Measurements from ENCODE around the gene KAT2B. TPM values are rescaled to one million over a fixed set of nuclear protein-coding genes. Genes with fewer than 3 reads are reported as not detected.

KAT2B gene
- total and polyA plus RNA-seq, 2 donors (not counting 1 experiment from before 2014, with no cell fraction given) = 21.7 to 57.5 TPM

DNA sequence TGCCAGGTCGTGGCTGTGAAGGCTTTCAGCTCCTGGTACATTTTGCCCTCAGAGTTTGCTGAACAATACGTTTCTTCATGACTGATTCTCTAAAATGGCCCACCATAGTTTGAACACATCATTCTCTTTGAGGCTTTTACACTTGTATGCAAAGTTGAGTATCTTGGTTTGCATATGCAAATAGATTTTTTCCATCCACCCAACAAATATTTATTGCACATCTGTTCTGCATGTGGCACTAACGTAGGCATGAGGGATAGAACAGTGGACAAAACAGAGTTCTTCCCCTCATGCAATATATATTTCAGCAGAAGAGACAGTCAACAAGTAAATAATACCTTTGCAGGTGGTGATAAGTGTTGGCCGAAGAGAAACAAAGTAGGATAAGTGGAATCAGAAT, 55.2 kb downstream of the KAT2B start:
- Histone ChIP-seq H3K36me3 (replicated peaks in 1 of 2; ENCODE audit: control extremely low read depth in 1 of 2, control insufficient read depth in 1 of 2, extremely low read depth in 1 of 2, insufficient read depth in 2 of 2, low read length in 1 of 2) (peaks cover 22 to 69% of the 10 kb centered on the region in 2 experiments), H3K9me3 (ENCODE audit: control extremely low read depth in 1 of 3, control insufficient read depth in 2 of 3, insufficient read depth in 1 of 3, low read length in 2 of 3) (peaks cover under 1 to 2% (median 1%) of the 10 kb centered on the region in 3 donors), H3K9ac (ENCODE audit: low read length) (no peak overlapping the region), H3K27me3 (replicated peaks in 1 of 4; ENCODE audit: control extremely low read depth in 1 of 4, control insufficient read depth in 3 of 4, insufficient read depth in 4 of 4, low read length in 3 of 4) (no peaks in the 10 kb centered on the region), H3K4me2 (replicated peaks; ENCODE audit: low read depth, low read length, poor library complexity, severe bottlenecking) (no peak overlapping the region), H3K27ac (ENCODE audit: low read length in 2 of 2) (no peak overlapping the region), H3K4me3 (ENCODE audit: control extremely low read depth in 1 of 5, extremely low read depth in 1 of 5, insufficient read depth in 1 of 5, low read depth in 2 of 5, low read length in 4 of 5) (no peak overlapping the region), H3K79me2 (ENCODE audit: control insufficient read depth, insufficient read depth, low read length) (peaks cover 16% of the 10 kb centered on the region), H4K20me1 (ENCODE audit: control insufficient read depth, insufficient read depth, low read length, poor library complexity, severe bottlenecking) (peaks cover 10% of the 10 kb centered on the region), H2AFZ (ENCODE audit: insufficient read depth, low read depth, low read length, poor library complexity, severe bottlenecking) (no peak overlapping the region), H3K4me1 (ENCODE audit: control insufficient read depth in 2 of 2, insufficient read depth in 2 of 2, low read length in 2 of 2) (no peaks in the 10 kb centered on the region)
- Mint-ChIP-seq H3K27ac (no peak overlapping the region), H3K9me3 (ENCODE audit: insufficient read depth) (no peaks in the 10 kb centered on the region), H3K4me1 (peaks cover 5% of the 10 kb centered on the region), H3K27me3 (no peaks in the 10 kb centered on the region), H3K4me3 (no peak overlapping the region)
- CTCF ChIA-PET = no interaction called here
- TF ChIP-seq EZH2 (IDR thresholded peaks at IDR 0.05; ENCODE audit: borderline replicate concordance, insufficient read depth, low read depth, low read length, poor library complexity, severe bottlenecking) = no peak
- TF ChIP-seq, protein P1, sequence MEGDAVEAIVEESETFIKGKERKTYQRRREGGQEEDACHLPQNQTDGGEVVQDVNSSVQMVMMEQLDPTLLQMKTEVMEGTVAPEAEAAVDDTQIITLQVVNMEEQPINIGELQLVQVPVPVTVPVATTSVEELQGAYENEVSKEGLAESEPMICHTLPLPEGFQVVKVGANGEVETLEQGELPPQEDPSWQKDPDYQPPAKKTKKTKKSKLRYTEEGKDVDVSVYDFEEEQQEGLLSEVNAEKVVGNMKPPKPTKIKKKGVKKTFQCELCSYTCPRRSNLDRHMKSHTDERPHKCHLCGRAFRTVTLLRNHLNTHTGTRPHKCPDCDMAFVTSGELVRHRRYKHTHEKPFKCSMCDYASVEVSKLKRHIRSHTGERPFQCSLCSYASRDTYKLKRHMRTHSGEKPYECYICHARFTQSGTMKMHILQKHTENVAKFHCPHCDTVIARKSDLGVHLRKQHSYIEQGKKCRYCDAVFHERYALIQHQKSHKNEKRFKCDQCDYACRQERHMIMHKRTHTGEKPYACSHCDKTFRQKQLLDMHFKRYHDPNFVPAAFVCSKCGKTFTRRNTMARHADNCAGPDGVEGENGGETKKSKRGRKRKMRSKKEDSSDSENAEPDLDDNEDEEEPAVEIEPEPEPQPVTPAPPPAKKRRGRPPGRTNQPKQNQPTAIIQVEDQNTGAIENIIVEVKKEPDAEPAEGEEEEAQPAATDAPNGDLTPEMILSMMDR (IDR thresholded peaks at IDR 0.05) = no peak
- ATAC-seq (ENCODE audit: low read depth) (no peak), DNase-seq (no peak)
- WGBS (ENCODE audit: insufficient coverage) = 100% methylated on average over 3 of the region's 4 CpGs
- intact Hi-C loops (cut with micrococcal nuclease) = no loop called here
- POLR2A ChIA-PET = no interaction called here

DNA sequence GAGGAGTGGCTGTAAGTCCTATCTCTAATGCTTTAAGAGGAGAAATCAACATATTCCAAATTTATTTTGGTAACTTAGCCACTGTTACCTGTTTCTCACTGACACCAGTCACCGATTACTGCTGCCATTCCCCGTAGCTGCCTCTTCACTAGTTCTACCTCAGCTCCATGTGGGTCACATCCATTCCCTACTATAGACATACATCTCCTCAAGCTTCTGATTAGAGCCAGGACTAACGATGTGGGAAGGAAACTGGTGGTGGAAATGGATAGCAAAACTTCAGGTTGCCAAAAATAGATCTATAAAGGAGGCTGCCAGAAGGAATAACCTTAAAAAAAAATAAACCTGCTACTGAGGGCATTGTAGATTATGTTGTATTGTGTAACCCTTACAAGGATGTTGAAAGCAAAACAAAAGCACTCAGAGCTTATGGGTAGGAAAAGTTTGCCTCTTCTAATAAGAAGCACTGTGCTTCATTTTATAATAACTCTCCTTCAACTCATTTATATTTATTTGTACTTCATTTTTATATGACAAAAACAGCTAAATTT, 56.0 kb downstream of the KAT2B start:
- intact Hi-C loops (cut with micrococcal nuclease) = no loop called here
- TF ChIP-seq, protein P1 (IDR thresholded peaks at IDR 0.05) = no peak
- no peak for TF ChIP-seq EZH2 (IDR thresholded peaks at IDR 0.05; ENCODE audit: borderline replicate concordance, insufficient read depth, low read depth, low read length, poor library complexity, severe bottlenecking)
- Histone ChIP-seq H3K9me3 (ENCODE audit: control extremely low read depth in 1 of 3, control insufficient read depth in 2 of 3, insufficient read depth in 1 of 3, low read length in 2 of 3) (no peaks in the 10 kb centered on the region), H3K9ac (ENCODE audit: low read length) (no peak overlapping the region), H3K79me2 (ENCODE audit: control insufficient read depth, insufficient read depth, low read length) (peaks cover 13% of the 10 kb centered on the region), H2AFZ (ENCODE audit: insufficient read depth, low read depth, low read length, poor library complexity, severe bottlenecking) (no peak overlapping the region), H3K27ac (ENCODE audit: low read length in 2 of 2) (no peak overlapping the region), H4K20me1 (ENCODE audit: control insufficient read depth, insufficient read depth, low read length, poor library complexity, severe bottlenecking) (peaks cover 10% of the 10 kb centered on the region), H3K27me3 (replicated peaks in 1 of 4; ENCODE audit: control extremely low read depth in 1 of 4, control insufficient read depth in 3 of 4, insufficient read depth in 4 of 4, low read length in 3 of 4) (no peaks in the 10 kb centered on the region), H3K4me3 (ENCODE audit: control extremely low read depth in 1 of 5, extremely low read depth in 1 of 5, insufficient read depth in 1 of 5, low read depth in 2 of 5, low read length in 4 of 5) (no peak overlapping the region), H3K36me3 (replicated peaks in 1 of 2; ENCODE audit: control extremely low read depth in 1 of 2, control insufficient read depth in 1 of 2, extremely low read depth in 1 of 2, insufficient read depth in 2 of 2, low read length in 1 of 2) (peaks cover 22 to 70% of the 10 kb centered on the region in 2 experiments), H3K4me2 (replicated peaks; ENCODE audit: low read depth, low read length, poor library complexity, severe bottlenecking) (no peak overlapping the region), H3K4me1 (ENCODE audit: control insufficient read depth in 2 of 2, insufficient read depth in 2 of 2, low read length in 2 of 2) (no peaks in the 10 kb centered on the region)
- DNase-seq = no peak
- ChIA-PET CTCF (no interaction called here), POLR2A (no interaction called here)
- WGBS (ENCODE audit: insufficient coverage) = no CpG with 5 or more reads among the region's 3 CpGs
- Mint-ChIP-seq H3K4me3 (no peak overlapping the region), H3K4me1 (peaks cover 5% of the 10 kb centered on the region), H3K27ac (no peak overlapping the region), H3K27me3 (no peaks in the 10 kb centered on the region), H3K9me3 (ENCODE audit: insufficient read depth) (no peaks in the 10 kb centered on the region)
- no peak for ATAC-seq (ENCODE audit: low read depth)

Data from B cell (primary cell).